Testis (tissue), 2 donors: ENCODE data around the gene ABCC3.

Experiments
- POLR2A ChIP-seq: fragments of 450-650 bp; IDR thresholded peaks from one replicate; pipeline ENCODE4 v1.6.1; 2017; ENCODE audit warnings: antibody characterized with exemption, mild to moderate bottlenecking, moderate library complexity
- TF ChIP-seq, protein P1 (sequence below), 3 experiments: fragments of 450-650 bp in 2 of 3; fragments of 200-600 bp in 1 of 3; sonication (generic) in 1 of 3; IDR thresholded peaks; one replicate each; pipeline ENCODE4 v1.5.1; 2016 to 2019; ENCODE audit warnings: antibody characterized with exemption in 3 of 3, mild to moderate bottlenecking in 2 of 3, moderate library complexity in 1 of 3

DNA sequence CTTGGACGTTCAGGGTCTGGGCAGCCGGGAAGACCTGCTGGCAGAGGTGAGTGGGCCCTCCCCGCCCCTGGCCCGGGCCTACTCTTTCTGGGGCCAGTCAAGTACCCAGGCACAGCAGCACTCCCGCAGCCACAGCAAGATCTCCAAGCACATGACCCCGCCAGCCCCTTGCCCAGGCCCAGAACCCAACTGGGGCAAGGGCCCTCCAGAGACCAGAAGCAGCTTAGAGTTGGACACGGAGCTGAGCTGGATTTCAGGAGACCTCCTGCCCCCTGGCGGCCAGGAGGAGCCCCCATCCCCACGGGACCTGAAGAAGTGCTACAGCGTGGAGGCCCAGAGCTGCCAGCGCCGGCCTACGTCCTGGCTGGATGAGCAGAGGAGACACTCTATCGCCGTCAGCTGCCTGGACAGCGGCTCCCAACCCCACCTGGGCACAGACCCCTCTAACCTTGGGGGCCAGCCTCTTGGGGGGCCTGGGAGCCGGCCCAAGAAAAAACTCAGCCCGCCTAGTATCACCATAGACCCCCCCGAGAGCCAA is 8.6 kb upstream of the ABCC3 start:
- TF ChIP-seq, protein P1, sequence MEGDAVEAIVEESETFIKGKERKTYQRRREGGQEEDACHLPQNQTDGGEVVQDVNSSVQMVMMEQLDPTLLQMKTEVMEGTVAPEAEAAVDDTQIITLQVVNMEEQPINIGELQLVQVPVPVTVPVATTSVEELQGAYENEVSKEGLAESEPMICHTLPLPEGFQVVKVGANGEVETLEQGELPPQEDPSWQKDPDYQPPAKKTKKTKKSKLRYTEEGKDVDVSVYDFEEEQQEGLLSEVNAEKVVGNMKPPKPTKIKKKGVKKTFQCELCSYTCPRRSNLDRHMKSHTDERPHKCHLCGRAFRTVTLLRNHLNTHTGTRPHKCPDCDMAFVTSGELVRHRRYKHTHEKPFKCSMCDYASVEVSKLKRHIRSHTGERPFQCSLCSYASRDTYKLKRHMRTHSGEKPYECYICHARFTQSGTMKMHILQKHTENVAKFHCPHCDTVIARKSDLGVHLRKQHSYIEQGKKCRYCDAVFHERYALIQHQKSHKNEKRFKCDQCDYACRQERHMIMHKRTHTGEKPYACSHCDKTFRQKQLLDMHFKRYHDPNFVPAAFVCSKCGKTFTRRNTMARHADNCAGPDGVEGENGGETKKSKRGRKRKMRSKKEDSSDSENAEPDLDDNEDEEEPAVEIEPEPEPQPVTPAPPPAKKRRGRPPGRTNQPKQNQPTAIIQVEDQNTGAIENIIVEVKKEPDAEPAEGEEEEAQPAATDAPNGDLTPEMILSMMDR (IDR thresholded peaks at IDR 0.05) = peak; percentile 69 to 86 (median 70)
- TF ChIP-seq POLR2A = no peak
